PC-9 (cell line): Measurements from ENCODE around the gene PAAF1. TPM values are rescaled to one million over a fixed set of nuclear protein-coding genes. Genes with fewer than 3 reads are reported as not detected.

ENCODE experiments used
- BruUV-seq: library from RNA; stranded (reverse); fragments of 400-500 nt; replicated peaks from 2 replicates; lab custom pipeline; 2021; lab: Mats Ljungman, UMichigan
- CTCF ChIA-PET: fragments of 300-600 bp; sonication (Branson Sonifier 250); formaldehyde crosslinking; loops from one replicate; lab custom pipeline; 2022; ENCODE audit warnings: antibody characterized with exemption; lab: Charles Lee
- POLR2A ChIA-PET: fragments of 300-600 bp; sonication (Branson Sonifier 250); formaldehyde crosslinking; loops from one replicate; lab custom pipeline; 2022; ENCODE audit warnings: antibody characterized with exemption; ENCODE audit not compliant: unreplicated experiment; lab: Charles Lee
- DNase-seq, 2 experiments: peaks; one replicate each; pipeline versions ENCODE4 v3.0.0 to v3.0.0-alpha.2; 2015 to 2022; ENCODE audit warnings: mixed read lengths in 1 of 2
- H2AFZ ChIP-seq: fragments of 200-600 bp; sonication (generic); 2 replicates; pipeline ENCODE4 v1.8.1; 2017; ENCODE audit warnings: antibody characterized with exemption
- H3F3A ChIP-seq: fragments of 200-600 bp; sonication (generic); 2 replicates; pipeline ENCODE4 v1.8.1; 2017; ENCODE audit warnings: antibody characterized with exemption, mild to moderate bottlenecking, low read depth; ENCODE audit not compliant: insufficient read depth
- H3K27ac ChIP-seq: fragments of 200-600 bp; sonication (generic); 2 replicates; pipeline ENCODE4 v1.6.1; 2016; ENCODE audit warnings: mixed run types
- H3K27me3 ChIP-seq: fragments of 200-600 bp; sonication (generic); 2 replicates; pipeline ENCODE4 v1.6.1; 2016; ENCODE audit warnings: low read depth, mixed run types; ENCODE audit not compliant: insufficient read depth
- H3K36me3 ChIP-seq: fragments of 200-600 bp; sonication (generic); 2 replicates; pipeline ENCODE4 v1.6.1; 2016; ENCODE audit warnings: low read depth, mixed run types
- H3K4me1 ChIP-seq: fragments of 200-600 bp; sonication (generic); replicated peaks from 2 replicates; pipeline ENCODE4 v1.6.1; 2016; ENCODE audit warnings: mixed run types; ENCODE audit not compliant: insufficient read depth
- H3K4me2 ChIP-seq: fragments of 200-600 bp; sonication (generic); 2 replicates; pipeline ENCODE4 v1.6.1; 2017; ENCODE audit warnings: mixed run types
- H3K4me3 ChIP-seq: fragments of 200-600 bp; sonication (generic); 2 replicates; pipeline ENCODE4 v1.6.1; 2016; ENCODE audit warnings: mixed run types
- H3K79me2 ChIP-seq: fragments of 200-600 bp; sonication (generic); 2 replicates; pipeline ENCODE4 v1.6.1; 2017; ENCODE audit warnings: low read depth, mixed run types
- H3K9me2 ChIP-seq: fragments of 200-600 bp; sonication (generic); 2 replicates; pipeline ENCODE4 v1.8.1; 2017; ENCODE audit warnings: mild to moderate bottlenecking; ENCODE audit not compliant: insufficient read depth
- H3K9me3 ChIP-seq: fragments of 200-600 bp; sonication (generic); 2 replicates; pipeline ENCODE4 v1.8.1; 2016; ENCODE audit warnings: low read depth; ENCODE audit not compliant: insufficient read depth
- H4K20me1 ChIP-seq: fragments of 200-600 bp; sonication (generic); 2 replicates; pipeline ENCODE4 v1.8.1; 2017; ENCODE audit not compliant: insufficient read depth
- CTCF ChIP-seq: fragments of 200-600 bp; sonication (generic); conservative IDR thresholded peaks from 2 replicates; pipeline ENCODE4 v1.6.1; 2017; ENCODE audit warnings: mixed run types, antibody characterized with exemption, mild to moderate bottlenecking, moderate library complexity
- EZH2 ChIP-seq: fragments of 200-600 bp; sonication (generic); IDR thresholded peaks from 2 replicates; pipeline ENCODE4 v1.8.0; 2017; ENCODE audit warnings: antibody characterized with exemption, low read depth
- intact Hi-C: fragments of 100-400 bp; cut with micrococcal nuclease; formaldehyde crosslinking; loops from one replicate; pipeline ENCODE4 v1.10.0; 2022; ENCODE audit not compliant: unreplicated experiment
- total RNA-seq: library from RNA; stranded (reverse); gene quantifications from 2 replicates; pipeline ENCODE4 v1.2.3, GENCODE V29; 2021

The PAAF1 gene
- total RNA-seq, 1 experiment from 2014 or later = 30.0 TPM

GRCh38 chr11:73902303-73902702, 25.5 kb downstream of the PAAF1 start:
- Histone ChIP-seq H3K79me2 (no peaks in the 10 kb centered on the region), H3K27me3 (no peaks in the 10 kb centered on the region), H3K27ac (no peak overlapping the region), H3F3A (no peaks in the 10 kb centered on the region), H3K4me2 (no peak overlapping the region), H3K36me3 (peaks cover 22% of the 10 kb centered on the region), H2AFZ (no peak overlapping the region), H3K4me3 (no peak overlapping the region), H3K4me1 (no peaks in the 10 kb centered on the region), H3K9me3 (no peaks in the 10 kb centered on the region), H3K9me2 (no peaks in the 10 kb centered on the region), H4K20me1 (no peaks in the 10 kb centered on the region)
- TF ChIP-seq EZH2 (no peak), CTCF (no peak)
- BruUV-seq = no TSS peak
- ChIA-PET CTCF (no interaction called here), POLR2A (no interaction called here)
- intact Hi-C loops = no loop called here
- DNase-seq = no peak

DNA sequence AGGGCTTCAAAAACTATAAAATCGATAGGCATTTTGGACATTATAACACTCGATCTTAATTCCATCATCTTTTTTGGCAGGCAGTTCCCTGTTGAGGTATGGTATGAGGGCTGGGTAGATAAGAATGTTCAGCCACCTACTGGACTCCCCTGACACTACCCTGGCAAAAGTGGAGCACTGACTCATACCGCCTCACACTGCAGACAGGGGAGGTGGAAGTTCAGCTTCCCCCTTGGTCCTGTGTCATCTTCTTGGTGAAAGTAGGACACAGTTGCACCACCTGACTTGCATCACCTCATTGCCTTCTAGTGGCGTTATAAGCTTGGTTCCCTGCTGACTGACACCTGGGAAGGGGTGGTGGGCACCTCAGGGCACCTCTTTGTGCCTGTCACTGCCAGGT, 30.4 kb downstream of the PAAF1 start:
- intact Hi-C loops = no loop called here
- Histone ChIP-seq H3K9me3 (no peaks in the 10 kb centered on the region), H3K27ac (0 out of 2 replicates have a peak overlapping the region, but pooled peaks have one; percentile 9), H4K20me1 (no peaks in the 10 kb centered on the region), H3K4me2 (no peak overlapping the region), H3F3A (no peaks in the 10 kb centered on the region), H3K27me3 (no peaks in the 10 kb centered on the region), H3K36me3 (peaks cover 25% of the 10 kb centered on the region; the same call in 1 of the 2 replicates), H3K79me2 (no peaks in the 10 kb centered on the region), H3K9me2 (no peaks in the 10 kb centered on the region), H3K4me3 (no peak overlapping the region), H3K4me1 (no peaks in the 10 kb centered on the region), H2AFZ (no peak overlapping the region)
- TF ChIP-seq CTCF (peak; percentile 40; the same call in 1 of the 2 replicates), EZH2 (no peak)
- peak; percentile 14 to 56 for DNase-seq
- ChIA-PET CTCF (no interaction called here), POLR2A (interaction anchor here (0.6 kb wide), 1 partner anchor 281 kb away, joined by 8 read pairs; no protein-coding TSS in a partner anchor)
- no TSS peak for BruUV-seq

- POLR2A ChIA-PET = no interaction called here
- BruUV-seq = no TSS peak
- H3K79me2 ChIP-seq = no peaks in the 10 kb centered on the region
- no peak overlapping the region for H3K4me3 ChIP-seq
- no peaks in the 10 kb centered on the region for H3K9me3 ChIP-seq
- H2AFZ ChIP-seq = no peak overlapping the region
- H3K9me2 ChIP-seq = no peaks in the 10 kb centered on the region
- H3K4me1 ChIP-seq = no peaks in the 10 kb centered on the region
- H3K4me2 ChIP-seq = no peak overlapping the region
- peaks cover 9% of the 10 kb centered on the region; the same call in 1 of the 2 replicates for H3F3A ChIP-seq
- H4K20me1 ChIP-seq = no peaks in the 10 kb centered on the region
- no peak overlapping the region for H3K27ac ChIP-seq
- no peak for DNase-seq
- H3K27me3 ChIP-seq = no peaks in the 10 kb centered on the region
- no peak for TF ChIP-seq CTCF
- no peak for TF ChIP-seq EZH2
- intact Hi-C loops = loop anchor here (10.0 kb wide), 1 partner anchor 227 kb away; no protein-coding TSS in a partner anchor
- peaks cover 34% of the 10 kb centered on the region for H3K36me3 ChIP-seq
- CTCF ChIA-PET = no interaction called here
These were observed 35.2 kb downstream of the PAAF1 start for GRCh38 chr11:73912026-73912425.
